Measurements from ENCODE around the gene ERMARD. TPM values are rescaled to one million over a fixed set of nuclear protein-coding genes. Genes with fewer than 3 reads are reported as not detected.

Gene ERMARD
- total RNA-seq, 1 experiment from 2014 or later, result 22.0 TPM

GRCh38 chr6:169798764-169799473 lies 47.5 kb downstream of the ERMARD start:
- Mint-ChIP-seq H3K36me3 (ENCODE audit: insufficient read depth, unreplicated experiment) (no peaks in the 10 kb centered on the region), H3K27ac (ENCODE audit: unreplicated experiment) (no peak overlapping the region), H3K9me3 (ENCODE audit: low read depth, unreplicated experiment) (no peaks in the 10 kb centered on the region), H3K4me3 (ENCODE audit: low read depth, unreplicated experiment) (no peak overlapping the region), H3K4me1 (ENCODE audit: low read depth, unreplicated experiment) (peaks cover 6% of the 10 kb centered on the region), H3K27me3 (ENCODE audit: unreplicated experiment) (peaks cover 45% of the 10 kb centered on the region)
- CTCF ChIA-PET, result no interaction called here
- TF ChIP-seq, protein P1, sequence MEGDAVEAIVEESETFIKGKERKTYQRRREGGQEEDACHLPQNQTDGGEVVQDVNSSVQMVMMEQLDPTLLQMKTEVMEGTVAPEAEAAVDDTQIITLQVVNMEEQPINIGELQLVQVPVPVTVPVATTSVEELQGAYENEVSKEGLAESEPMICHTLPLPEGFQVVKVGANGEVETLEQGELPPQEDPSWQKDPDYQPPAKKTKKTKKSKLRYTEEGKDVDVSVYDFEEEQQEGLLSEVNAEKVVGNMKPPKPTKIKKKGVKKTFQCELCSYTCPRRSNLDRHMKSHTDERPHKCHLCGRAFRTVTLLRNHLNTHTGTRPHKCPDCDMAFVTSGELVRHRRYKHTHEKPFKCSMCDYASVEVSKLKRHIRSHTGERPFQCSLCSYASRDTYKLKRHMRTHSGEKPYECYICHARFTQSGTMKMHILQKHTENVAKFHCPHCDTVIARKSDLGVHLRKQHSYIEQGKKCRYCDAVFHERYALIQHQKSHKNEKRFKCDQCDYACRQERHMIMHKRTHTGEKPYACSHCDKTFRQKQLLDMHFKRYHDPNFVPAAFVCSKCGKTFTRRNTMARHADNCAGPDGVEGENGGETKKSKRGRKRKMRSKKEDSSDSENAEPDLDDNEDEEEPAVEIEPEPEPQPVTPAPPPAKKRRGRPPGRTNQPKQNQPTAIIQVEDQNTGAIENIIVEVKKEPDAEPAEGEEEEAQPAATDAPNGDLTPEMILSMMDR (IDR thresholded peaks at IDR 0.05; ENCODE audit: unreplicated experiment), result no peak
- no TSS peak for BruUV-seq (replicated peaks)
- intact Hi-C loops (cut with micrococcal nuclease; ENCODE audit: unreplicated experiment), result no loop called here
- DNase-seq, result no peak

DNA sequence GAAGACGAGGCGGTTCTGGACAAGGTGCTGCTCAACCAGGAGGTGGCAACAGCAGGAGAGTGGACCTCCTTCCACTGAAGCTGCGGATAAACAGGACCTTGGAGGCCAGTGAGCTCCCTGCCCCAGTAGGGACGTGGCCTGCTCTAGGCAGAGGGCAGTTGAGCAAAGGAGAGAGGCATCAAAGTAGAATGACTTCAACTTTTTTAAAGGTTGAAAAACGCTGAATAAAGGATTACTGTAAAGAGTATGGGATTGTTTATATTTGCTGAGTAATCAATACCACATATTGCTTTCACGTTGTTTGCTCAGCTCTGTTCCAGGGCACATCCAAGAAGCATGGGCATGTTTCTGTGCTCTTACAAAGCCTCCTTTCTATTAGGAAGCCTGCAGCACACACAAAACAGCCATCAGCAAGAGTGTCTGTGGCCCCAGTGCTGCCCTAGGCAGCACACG lies 48.1 kb downstream of the ERMARD start:
- Mint-ChIP-seq H3K4me3 (ENCODE audit: low read depth, unreplicated experiment) (no peak overlapping the region), H3K27me3 (ENCODE audit: unreplicated experiment) (peaks cover 45% of the 10 kb centered on the region), H3K36me3 (ENCODE audit: insufficient read depth, unreplicated experiment) (no peaks in the 10 kb centered on the region), H3K9me3 (ENCODE audit: low read depth, unreplicated experiment) (no peaks in the 10 kb centered on the region), H3K27ac (ENCODE audit: unreplicated experiment) (no peak overlapping the region), H3K4me1 (ENCODE audit: low read depth, unreplicated experiment) (peaks cover 6% of the 10 kb centered on the region)
- intact Hi-C loops (cut with micrococcal nuclease; ENCODE audit: unreplicated experiment), result no loop called here
- CTCF ChIA-PET, result no interaction called here
- no TSS peak for BruUV-seq (replicated peaks)
- TF ChIP-seq, protein P1 (IDR thresholded peaks at IDR 0.05; ENCODE audit: unreplicated experiment), result no peak
- DNase-seq, result no peak

DNA sequence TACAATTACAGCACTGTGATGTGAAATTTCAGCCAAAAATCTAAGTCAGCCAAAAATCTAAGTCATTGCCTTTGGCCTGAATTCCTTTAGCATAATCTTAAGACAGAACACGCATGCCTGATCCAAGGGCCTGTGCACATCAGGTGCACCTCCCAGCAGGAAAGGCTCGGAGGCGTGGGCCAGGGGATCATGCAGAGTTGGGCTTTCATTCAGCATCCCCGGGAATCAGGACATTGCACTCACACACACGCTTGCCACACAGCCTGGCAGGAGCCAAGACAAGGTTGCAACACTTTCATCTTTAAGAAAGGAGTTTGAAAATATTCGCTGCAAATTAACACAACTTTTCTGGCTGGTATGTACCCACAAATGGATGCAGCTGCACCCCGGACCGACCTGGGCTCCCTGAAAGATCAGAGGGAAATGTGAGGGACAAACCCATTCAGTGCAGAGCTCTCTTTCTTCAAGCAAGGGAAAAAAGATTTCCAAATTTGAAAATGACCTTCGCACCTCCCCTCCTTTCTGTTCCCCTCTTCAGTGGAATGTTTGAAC lies 48.8 kb downstream of the ERMARD start:
- no peak overlapping the region for H3K27ac Mint-ChIP-seq (ENCODE audit: unreplicated experiment)
- DNase-seq, result no peak
- no peaks in the 10 kb centered on the region for H3K9me3 Mint-ChIP-seq (ENCODE audit: low read depth, unreplicated experiment)
- BruUV-seq (replicated peaks), result no TSS peak
- no peaks in the 10 kb centered on the region for H3K36me3 Mint-ChIP-seq (ENCODE audit: insufficient read depth, unreplicated experiment)
- peaks cover 6% of the 10 kb centered on the region for H3K4me1 Mint-ChIP-seq (ENCODE audit: low read depth, unreplicated experiment)
- CTCF ChIA-PET, result interaction anchor here (0.6 to 1.3 kb wide), 2 partner anchors 10 to 204 kb away, joined by 4 read pairs; no protein-coding TSS in a partner anchor
- TF ChIP-seq, protein P1 (IDR thresholded peaks at IDR 0.05; ENCODE audit: unreplicated experiment), result no peak
- no peak overlapping the region for H3K4me3 Mint-ChIP-seq (ENCODE audit: low read depth, unreplicated experiment)
- intact Hi-C loops (cut with micrococcal nuclease; ENCODE audit: unreplicated experiment), result no loop called here
- H3K27me3 Mint-ChIP-seq (ENCODE audit: unreplicated experiment), result peaks cover 45% of the 10 kb centered on the region

- peaks cover 6% of the 10 kb centered on the region for H3K4me1 Mint-ChIP-seq (ENCODE audit: low read depth, unreplicated experiment)
- peak; percentile 62 for DNase-seq
- H3K27ac Mint-ChIP-seq (ENCODE audit: unreplicated experiment), result no peak overlapping the region
- H3K9me3 Mint-ChIP-seq (ENCODE audit: low read depth, unreplicated experiment), result no peaks in the 10 kb centered on the region
- no peaks in the 10 kb centered on the region for H3K36me3 Mint-ChIP-seq (ENCODE audit: insufficient read depth, unreplicated experiment)
- CTCF ChIA-PET, result interaction anchor here (0.6 to 1.3 kb wide), 2 partner anchors 11 to 205 kb away, joined by 4 read pairs; no protein-coding TSS in a partner anchor
- TF ChIP-seq, protein P1 (IDR thresholded peaks at IDR 0.05; ENCODE audit: unreplicated experiment), result no peak
- no TSS peak for BruUV-seq (replicated peaks)
- intact Hi-C loops (cut with micrococcal nuclease; ENCODE audit: unreplicated experiment), result no loop called here
- H3K27me3 Mint-ChIP-seq (ENCODE audit: unreplicated experiment), result peaks cover 45% of the 10 kb centered on the region
- no peak overlapping the region for H3K4me3 Mint-ChIP-seq (ENCODE audit: low read depth, unreplicated experiment)
Measured at GRCh38 chr6:169800668-169801395, 49.4 kb downstream of the ERMARD start.
